Gastroesophageal sphincter (tissue), 4 donors: ENCODE results near the gene NCK2. TPM values are rescaled to one million over a fixed set of nuclear protein-coding genes. Genes with fewer than 3 reads are reported as not detected.
A peak's percentile ranks its signal among the peaks of the same experiment; 100 is the strongest.

Source experiments
- ATAC-seq: fragments of 150-250 bp; one replicate; pipeline ENCODE4 v1.9.1; 2016; ENCODE audit warnings: mild to moderate bottlenecking, moderate library complexity
- H3K27ac ChIP-seq, 4 donors: fragments of 200-600 bp; sonication (generic) in 3 of 4; 1 replicate in 3 of 4; 2 replicates in 1 of 4; pipeline ENCODE4 v1.5.1; 2016 to 2019
- H3K27me3 ChIP-seq: fragments of 200-600 bp; sonication (generic); one replicate; pipeline ENCODE4 v1.5.1; 2019
- H3K36me3 ChIP-seq, 2 donors: fragments of 200-600 bp; sonication (generic); one replicate each; pipeline ENCODE4 v1.5.1; 2019; ENCODE audit warnings: control low read depth in 1 of 2
- H3K4me1 ChIP-seq, 3 donors: fragments of 200-600 bp; sonication (generic); 1 replicate in 2 of 3; 2 replicates in 1 of 3; pipeline ENCODE4 v1.5.1; 2016 to 2019; ENCODE audit warnings: control low read depth in 2 of 3
- H3K4me3 ChIP-seq, 2 donors: fragments of 200-600 bp; sonication (generic); one replicate each; pipeline ENCODE4 v1.5.1; 2019; ENCODE audit warnings: mild to moderate bottlenecking in 1 of 2, moderate library complexity in 1 of 2
- H3K9me3 ChIP-seq, 3 donors: fragments of 200-600 bp; sonication (generic); one replicate each; pipeline ENCODE4 v1.5.1; 2017 to 2019; ENCODE audit warnings: control low read depth in 2 of 3
- EP300 ChIP-seq: sonication (generic); formaldehyde crosslinking; IDR thresholded peaks from one replicate; pipeline ENCODE4 v1.6.1; 2017; ENCODE audit warnings: antibody characterized with exemption, mild to moderate bottlenecking
- POLR2A ChIP-seq, 2 donors: fragments of 450-650 bp; IDR thresholded peaks; one replicate each; pipeline ENCODE4 v1.6.1; 2017; ENCODE audit warnings: antibody characterized with exemption in 2 of 2, mild to moderate bottlenecking in 2 of 2, moderate library complexity in 1 of 2
- POLR2AphosphoS5 ChIP-seq: sonication (generic); formaldehyde crosslinking; IDR thresholded peaks from one replicate; pipeline ENCODE4 v1.6.1; 2017; ENCODE audit warnings: antibody characterized with exemption
- WGBS, 2 donors: methylation state at CpG; one replicate each; pipeline ENCODE4 v1.1.5; 2018; ENCODE audit warnings: low coverage in 1 of 2; 5-methylcytosine and 5-hydroxymethylcytosine counted together
- total RNA-seq, 4 donors: library from RNA; depleted of rRNA; stranded (reverse); fragments of >200 nt; gene quantifications; one replicate each; pipeline ENCODE4 v1.1.0, GENCODE V29; 2016
- TF ChIP-seq, protein P1 (sequence below), 4 experiments: fragments of 200-600 bp in 2 of 4; fragments of 450-650 bp in 2 of 4; sonication (generic) in 1 of 4; IDR thresholded peaks; one replicate each; pipeline ENCODE4 v1.5.1; 2017 to 2019; ENCODE audit warnings: antibody characterized with exemption in 4 of 4, mild to moderate bottlenecking in 2 of 4, moderate library complexity in 2 of 4

NCK2 gene
- total RNA-seq, 4 donors from 2014 or later, result 63.0 to 131 (median 89.5) TPM

DNA sequence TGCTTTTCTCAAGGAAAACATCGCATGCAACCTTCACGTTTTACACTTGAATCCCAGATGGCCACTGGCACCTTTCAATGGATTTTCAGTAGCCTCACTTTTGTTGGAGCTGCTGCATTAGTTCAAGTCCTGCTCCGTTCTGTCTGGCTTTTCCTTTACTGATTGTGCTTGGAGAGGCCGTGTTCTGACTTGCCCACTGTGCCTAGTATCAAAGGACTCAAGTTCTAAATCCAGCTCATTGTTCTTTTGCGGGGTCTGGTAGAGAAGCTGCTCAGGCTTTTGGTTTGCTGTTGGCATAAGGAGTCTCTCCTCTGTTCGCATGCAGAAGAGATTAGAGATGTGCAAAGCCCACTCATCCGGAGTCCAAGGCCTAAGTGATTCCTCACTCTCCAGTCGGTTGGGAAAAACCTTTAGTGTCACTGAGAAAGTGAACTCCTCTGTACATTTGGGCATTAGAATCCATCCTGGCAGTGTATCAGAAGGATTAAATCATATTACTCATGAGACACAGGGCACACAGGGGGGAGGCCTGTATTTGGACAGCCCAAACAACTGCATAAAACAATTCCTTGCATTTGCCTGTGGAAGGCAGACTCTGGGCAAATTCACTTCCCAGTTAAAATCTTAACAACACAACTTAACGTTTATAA, 69.7 kb downstream of the NCK2 start:
- peaks cover 5 to 66% (median 46%) of the 10 kb centered on the region in 3 donors for H3K4me1 ChIP-seq
- H3K27me3 ChIP-seq, result no peaks in the 10 kb centered on the region
- H3K9me3 ChIP-seq, result no peaks in the 10 kb centered on the region
- WGBS, 2 donors, result 45 to 50% methylated on average over 6 to 7 of the region's 9 CpGs
- H3K36me3 ChIP-seq, result peaks cover 0 to 14% of the 10 kb centered on the region in 2 donors
- no peak overlapping the region for H3K4me3 ChIP-seq
- ATAC-seq, result no peak
- peak overlapping the region in 3 of 4 donors; percentile 51 to 71 (median 67) for H3K27ac ChIP-seq
- peak; percentile 69 for TF ChIP-seq POLR2AphosphoS5
- TF ChIP-seq POLR2A (IDR thresholded peaks at IDR 0.05), result no peak
- TF ChIP-seq, protein P1, sequence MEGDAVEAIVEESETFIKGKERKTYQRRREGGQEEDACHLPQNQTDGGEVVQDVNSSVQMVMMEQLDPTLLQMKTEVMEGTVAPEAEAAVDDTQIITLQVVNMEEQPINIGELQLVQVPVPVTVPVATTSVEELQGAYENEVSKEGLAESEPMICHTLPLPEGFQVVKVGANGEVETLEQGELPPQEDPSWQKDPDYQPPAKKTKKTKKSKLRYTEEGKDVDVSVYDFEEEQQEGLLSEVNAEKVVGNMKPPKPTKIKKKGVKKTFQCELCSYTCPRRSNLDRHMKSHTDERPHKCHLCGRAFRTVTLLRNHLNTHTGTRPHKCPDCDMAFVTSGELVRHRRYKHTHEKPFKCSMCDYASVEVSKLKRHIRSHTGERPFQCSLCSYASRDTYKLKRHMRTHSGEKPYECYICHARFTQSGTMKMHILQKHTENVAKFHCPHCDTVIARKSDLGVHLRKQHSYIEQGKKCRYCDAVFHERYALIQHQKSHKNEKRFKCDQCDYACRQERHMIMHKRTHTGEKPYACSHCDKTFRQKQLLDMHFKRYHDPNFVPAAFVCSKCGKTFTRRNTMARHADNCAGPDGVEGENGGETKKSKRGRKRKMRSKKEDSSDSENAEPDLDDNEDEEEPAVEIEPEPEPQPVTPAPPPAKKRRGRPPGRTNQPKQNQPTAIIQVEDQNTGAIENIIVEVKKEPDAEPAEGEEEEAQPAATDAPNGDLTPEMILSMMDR (IDR thresholded peaks at IDR 0.05), result no peak

DNA sequence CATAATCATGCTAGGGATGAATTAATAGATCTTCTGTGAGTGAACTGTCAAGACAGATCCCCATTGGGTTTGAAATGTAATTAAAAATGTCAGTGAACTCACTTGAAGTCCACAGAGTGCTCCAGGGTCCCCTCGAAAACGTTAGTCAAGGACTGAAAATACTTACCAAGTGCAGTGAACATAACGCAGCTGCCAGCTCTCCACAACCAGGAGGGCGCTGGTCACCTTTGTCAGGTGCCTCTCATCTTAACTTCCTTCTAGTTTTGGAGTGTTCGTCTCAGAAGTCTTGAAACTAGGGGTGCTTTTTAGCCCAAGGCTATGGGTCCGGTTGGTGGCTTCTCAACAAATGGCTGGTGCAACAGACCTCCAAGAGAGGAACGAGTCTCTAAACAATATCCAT, 70.7 kb downstream of the NCK2 start:
- TF ChIP-seq EP300 (no peak), POLR2A (IDR thresholded peaks at IDR 0.05) (no peak), POLR2AphosphoS5 (no peak)
- TF ChIP-seq, protein P1 (IDR thresholded peaks at IDR 0.05), result no peak
- H3K9me3 ChIP-seq, result no peaks in the 10 kb centered on the region
- no peak overlapping the region for H3K4me3 ChIP-seq
- peaks cover 0 to 14% of the 10 kb centered on the region in 2 donors for H3K36me3 ChIP-seq
- peak overlapping the region in 3 of 4 donors; percentile 8 to 71 (median 67) for H3K27ac ChIP-seq
- H3K27me3 ChIP-seq, result no peaks in the 10 kb centered on the region
- no peak for ATAC-seq
- WGBS, 2 donors, result 73% methylated on average over 6 of the region's 7 CpGs; no CpG with 5 or more reads in 1 of the 2 donors
- peaks cover 5 to 61% (median 39%) of the 10 kb centered on the region in 3 donors for H3K4me1 ChIP-seq

DNA sequence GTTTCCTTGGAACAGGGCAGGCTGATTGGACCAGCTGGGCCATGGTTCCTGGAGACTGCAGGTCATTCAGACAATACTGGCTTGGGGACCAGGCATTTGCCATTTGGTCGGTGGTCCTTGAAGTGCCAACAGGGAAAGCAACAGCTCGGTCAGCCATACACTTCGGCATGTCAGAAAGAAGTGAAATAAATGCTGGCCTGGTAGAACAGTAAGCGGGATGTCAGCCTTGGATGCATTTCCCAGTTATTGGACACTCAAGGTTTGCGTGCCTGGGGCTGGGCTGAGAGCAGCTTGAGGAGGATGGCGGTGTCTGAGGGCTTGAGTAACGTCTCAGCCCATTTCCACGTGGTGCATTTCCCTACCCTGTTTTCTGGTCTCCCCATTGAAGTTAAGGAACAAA, 75.4 kb downstream of the NCK2 start:
- no peak for ATAC-seq
- Histone ChIP-seq H3K4me3 (no peak overlapping the region), H3K9me3 (no peaks in the 10 kb centered on the region), H3K27ac (no peak overlapping the region), H3K36me3 (peaks cover 0 to 14% of the 10 kb centered on the region in 2 donors), H3K4me1 (peaks cover 0 to 55% (median 7%) of the 10 kb centered on the region in 3 donors), H3K27me3 (no peaks in the 10 kb centered on the region)
- 76 to 90% methylated on average over 3 to 8 of the region's 8 CpGs for WGBS, 2 donors
- TF ChIP-seq POLR2AphosphoS5 (no peak), EP300 (no peak), POLR2A (IDR thresholded peaks at IDR 0.05) (no peak)
- TF ChIP-seq, protein P1 (IDR thresholded peaks at IDR 0.05), result no peak

DNA sequence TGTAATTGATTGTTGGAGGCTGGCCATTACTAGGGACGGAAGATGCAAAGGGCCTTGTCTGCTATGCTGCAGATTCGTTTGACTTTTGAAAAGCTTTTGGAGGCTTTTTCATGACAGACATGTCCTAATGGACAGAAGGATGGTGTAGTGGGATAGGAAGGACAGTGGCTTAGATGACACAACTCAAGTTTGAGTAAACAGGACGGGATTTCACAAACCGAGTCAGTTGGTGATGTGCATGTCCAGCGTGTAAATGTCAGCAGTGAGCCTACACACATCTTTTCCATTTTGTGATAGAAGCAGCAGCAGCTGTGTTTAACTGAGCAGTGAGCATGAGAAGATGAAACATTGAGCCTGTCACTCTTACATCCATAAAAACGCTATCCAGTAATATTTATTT, 76.0 kb downstream of the NCK2 start:
- WGBS, 2 donors, result 42 to 54% methylated on average over 6 of the region's 6 CpGs

More for the DNA sequence above, 76.0 kb downstream of the NCK2 start:
- no peak overlapping the region for H3K4me3 ChIP-seq
- ATAC-seq, result no peak
- H3K9me3 ChIP-seq, result no peaks in the 10 kb centered on the region
- H3K4me1 ChIP-seq, result peaks cover 0 to 50% (median 3%) of the 10 kb centered on the region in 3 donors
- peaks cover 0 to 14% of the 10 kb centered on the region in 2 donors for H3K36me3 ChIP-seq
- no peak for TF ChIP-seq POLR2A (IDR thresholded peaks at IDR 0.05)
- no peak for TF ChIP-seq EP300
- TF ChIP-seq, protein P1 (IDR thresholded peaks at IDR 0.05), result no peak
- TF ChIP-seq POLR2AphosphoS5, result no peak
- no peaks in the 10 kb centered on the region for H3K27me3 ChIP-seq
- no peak overlapping the region for H3K27ac ChIP-seq
